Measurements from ENCODE around the gene FIG4.
A peak's percentile ranks its signal among the peaks of the same experiment; 100 is the strongest.
"Not testable (repeated sequence)": the region's sequence is repeated elsewhere in the genome, so short reads cannot be mapped to it uniquely, and the experiment has no call there.

The FIG4 gene

DNA sequence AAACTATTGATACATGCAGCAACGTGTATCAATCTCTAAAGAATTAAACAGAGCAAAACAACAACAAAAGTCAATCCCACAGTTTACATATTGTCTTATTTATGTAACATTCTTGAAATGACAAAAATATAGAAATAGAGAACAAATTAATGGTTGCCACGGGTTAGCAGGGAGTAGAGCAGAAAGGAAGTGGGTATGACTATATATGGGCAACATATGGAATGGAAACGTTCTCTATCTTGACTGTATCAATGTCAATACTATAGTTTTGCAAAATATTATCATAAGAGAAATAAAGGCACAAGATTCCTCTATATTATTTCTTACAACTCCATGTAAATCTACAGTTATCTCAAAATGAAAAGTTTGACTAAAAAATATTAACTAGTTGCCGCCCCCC is 12.9 kb upstream of the FIG4 start:
- Histone ChIP-seq H3K4me3 (ENCODE audit: low read depth in 1 of 2, low read length in 1 of 2) (no peak overlapping the region), H3K36me3 (no peaks in the 10 kb centered on the region), H3K27ac (no peak overlapping the region), H3K4me1 (ENCODE audit: control insufficient read depth in 1 of 2, insufficient read depth in 1 of 2, low read depth in 1 of 2, low read length in 1 of 2) (no peaks in the 10 kb centered on the region), H3K9me3 (no peaks in the 10 kb centered on the region), H3K27me3 (no peaks in the 10 kb centered on the region)
- TF ChIP-seq, protein P1, sequence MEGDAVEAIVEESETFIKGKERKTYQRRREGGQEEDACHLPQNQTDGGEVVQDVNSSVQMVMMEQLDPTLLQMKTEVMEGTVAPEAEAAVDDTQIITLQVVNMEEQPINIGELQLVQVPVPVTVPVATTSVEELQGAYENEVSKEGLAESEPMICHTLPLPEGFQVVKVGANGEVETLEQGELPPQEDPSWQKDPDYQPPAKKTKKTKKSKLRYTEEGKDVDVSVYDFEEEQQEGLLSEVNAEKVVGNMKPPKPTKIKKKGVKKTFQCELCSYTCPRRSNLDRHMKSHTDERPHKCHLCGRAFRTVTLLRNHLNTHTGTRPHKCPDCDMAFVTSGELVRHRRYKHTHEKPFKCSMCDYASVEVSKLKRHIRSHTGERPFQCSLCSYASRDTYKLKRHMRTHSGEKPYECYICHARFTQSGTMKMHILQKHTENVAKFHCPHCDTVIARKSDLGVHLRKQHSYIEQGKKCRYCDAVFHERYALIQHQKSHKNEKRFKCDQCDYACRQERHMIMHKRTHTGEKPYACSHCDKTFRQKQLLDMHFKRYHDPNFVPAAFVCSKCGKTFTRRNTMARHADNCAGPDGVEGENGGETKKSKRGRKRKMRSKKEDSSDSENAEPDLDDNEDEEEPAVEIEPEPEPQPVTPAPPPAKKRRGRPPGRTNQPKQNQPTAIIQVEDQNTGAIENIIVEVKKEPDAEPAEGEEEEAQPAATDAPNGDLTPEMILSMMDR (IDR thresholded peaks at IDR 0.05), result no peak

DNA sequence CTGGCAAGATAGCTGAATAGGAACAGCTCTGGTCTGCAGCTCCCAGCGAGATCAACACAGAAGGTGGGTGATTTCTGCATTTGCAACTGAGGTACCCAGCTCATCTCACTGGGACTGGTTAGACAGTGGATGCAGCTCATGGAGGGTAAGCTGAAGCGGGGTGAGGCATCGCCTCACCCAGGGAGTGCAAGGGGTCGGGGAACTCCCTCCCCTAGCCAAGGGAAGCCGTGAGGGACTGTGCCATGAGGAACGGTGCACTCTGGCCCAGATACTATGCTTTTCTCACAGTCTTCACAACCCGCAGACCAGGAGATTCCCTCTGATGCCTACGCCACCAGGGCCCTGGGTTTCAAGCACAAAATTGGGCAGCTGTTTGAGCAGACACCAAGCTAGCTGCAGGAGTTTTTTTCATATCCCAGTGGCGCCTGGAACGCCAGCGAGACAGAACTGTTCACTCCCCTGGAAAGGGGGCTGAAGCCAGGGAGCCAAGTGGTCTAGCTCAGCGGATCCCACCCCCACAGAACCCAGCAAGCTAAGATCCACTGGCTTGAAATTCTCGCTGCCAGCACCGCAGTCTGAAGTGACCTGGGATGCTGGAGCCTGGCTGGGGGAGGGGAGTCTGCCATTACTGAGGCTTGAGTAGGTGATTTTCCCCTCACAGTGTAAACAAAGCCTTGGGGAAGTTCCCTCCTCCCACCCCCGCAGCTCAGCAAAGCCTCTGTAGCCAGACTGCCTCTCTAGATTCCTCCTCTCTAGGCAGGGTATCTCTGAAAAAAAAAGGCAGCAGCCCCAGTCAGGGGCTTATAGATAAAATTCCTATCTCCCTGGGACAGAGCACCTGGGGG is 12.2 kb upstream of the FIG4 start:
- H3K4me1 ChIP-seq (ENCODE audit: control insufficient read depth in 1 of 2, insufficient read depth in 1 of 2, low read depth in 1 of 2, low read length in 1 of 2); H3K4me3 ChIP-seq (ENCODE audit: low read depth in 1 of 2, low read length in 1 of 2); H3K27me3 ChIP-seq; H3K27ac ChIP-seq; H3K9me3 ChIP-seq; H3K36me3 ChIP-seq: not testable (repeated sequence)

DNA sequence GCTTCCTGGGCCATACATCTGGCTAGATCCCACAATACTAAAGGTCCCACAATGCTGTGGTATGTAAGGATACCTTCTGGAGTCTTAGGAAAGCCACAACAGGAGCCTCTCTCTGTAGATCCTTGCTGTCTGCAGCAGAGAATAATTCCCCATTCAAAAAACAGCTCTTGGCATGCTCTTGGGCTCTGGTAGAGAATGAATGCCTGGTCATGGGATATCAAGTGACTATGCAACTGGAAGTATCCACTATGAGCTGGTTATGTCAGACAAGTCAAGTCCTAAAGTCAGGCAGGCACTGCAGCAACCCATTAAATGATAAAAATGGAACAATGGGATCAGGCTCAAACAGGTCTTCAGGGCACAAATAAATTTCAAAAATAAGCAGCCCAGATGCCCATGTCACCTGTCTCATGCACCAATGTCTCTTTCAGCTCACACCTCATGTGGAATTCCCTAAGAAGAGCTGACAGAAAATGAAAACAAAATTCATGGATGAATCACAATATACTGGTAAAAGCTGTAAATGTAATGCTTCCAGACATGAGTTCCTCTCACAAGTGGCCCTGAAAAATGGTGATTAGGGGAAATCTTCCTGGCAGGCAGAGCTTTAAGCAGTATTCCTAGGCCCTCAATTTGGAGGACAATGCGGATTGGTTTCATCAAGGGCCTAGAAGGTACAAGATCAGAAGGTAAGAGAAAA is 4.4 kb upstream of the FIG4 start:
- H3K27ac ChIP-seq, result no peak overlapping the region

DNA sequence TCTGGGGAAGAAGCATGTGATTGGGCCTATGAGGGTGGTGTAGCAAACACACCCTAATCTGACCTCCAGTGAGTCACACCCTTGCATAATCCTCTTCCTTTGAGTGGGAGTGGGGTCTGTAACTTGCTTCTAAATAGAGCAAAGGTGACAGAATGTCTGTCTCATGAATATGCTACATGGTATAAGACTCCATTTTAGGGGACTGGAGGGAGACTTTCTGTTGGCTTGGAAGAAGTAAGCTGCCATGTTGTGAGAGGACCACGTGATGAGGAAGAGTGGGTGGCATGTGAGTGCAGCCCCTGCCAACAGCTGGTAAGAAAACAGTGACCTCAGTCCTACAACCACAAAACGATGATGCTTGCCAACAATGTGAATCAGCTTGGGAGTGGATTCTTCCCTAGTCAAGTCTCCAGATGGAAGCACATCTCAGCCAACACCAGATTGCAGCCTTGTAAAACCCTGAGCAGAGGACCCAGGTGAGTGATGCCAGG is 3.8 kb upstream of the FIG4 start:
- Histone ChIP-seq H3K36me3 (no peaks in the 10 kb centered on the region), H3K9me3 (no peaks in the 10 kb centered on the region), H3K27me3 (no peaks in the 10 kb centered on the region), H3K27ac (no peak overlapping the region), H3K4me3 (ENCODE audit: low read depth in 1 of 2, low read length in 1 of 2) (no peak overlapping the region), H3K4me1 (ENCODE audit: control insufficient read depth in 1 of 2, insufficient read depth in 1 of 2, low read depth in 1 of 2, low read length in 1 of 2) (peaks cover 15 to 21% of the 10 kb centered on the region in 2 experiments)
- TF ChIP-seq, protein P1 (IDR thresholded peaks at IDR 0.05), result no peak

More for the DNA sequence above, 4.4 kb upstream of the FIG4 start:
- Histone ChIP-seq H3K9me3 (no peaks in the 10 kb centered on the region), H3K27me3 (no peaks in the 10 kb centered on the region), H3K4me3 (ENCODE audit: low read depth in 1 of 2, low read length in 1 of 2) (no peak overlapping the region), H3K4me1 (ENCODE audit: control insufficient read depth in 1 of 2, insufficient read depth in 1 of 2, low read depth in 1 of 2, low read length in 1 of 2) (peaks cover 9 to 15% of the 10 kb centered on the region in 2 experiments), H3K36me3 (no peaks in the 10 kb centered on the region)
- TF ChIP-seq, protein P1 (IDR thresholded peaks at IDR 0.05), result no peak

DNA sequence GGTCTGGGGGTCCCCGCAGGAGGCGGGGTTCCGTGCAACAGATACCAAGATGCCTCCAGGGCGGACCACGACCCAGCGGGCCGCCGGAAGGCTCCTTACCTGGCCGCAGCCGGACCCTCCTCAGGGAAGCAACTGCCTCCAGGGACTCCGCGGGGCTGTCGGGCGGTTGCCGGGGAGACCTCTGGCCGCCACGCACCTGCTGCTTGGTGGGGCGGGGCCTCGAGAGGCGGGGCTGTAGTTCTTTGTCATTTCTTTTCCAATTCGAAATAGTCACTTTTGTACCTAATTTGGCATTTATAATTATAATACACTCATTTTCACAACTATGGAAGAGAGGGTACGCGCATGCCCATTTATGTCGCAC is 741 bp upstream of the FIG4 start:
- TF ChIP-seq, protein P1 (IDR thresholded peaks at IDR 0.05), result no peak
- H3K4me1 ChIP-seq (ENCODE audit: control insufficient read depth in 1 of 2, insufficient read depth in 1 of 2, low read depth in 1 of 2, low read length in 1 of 2), result peaks cover 29 to 34% of the 10 kb centered on the region in 2 experiments

DNA sequence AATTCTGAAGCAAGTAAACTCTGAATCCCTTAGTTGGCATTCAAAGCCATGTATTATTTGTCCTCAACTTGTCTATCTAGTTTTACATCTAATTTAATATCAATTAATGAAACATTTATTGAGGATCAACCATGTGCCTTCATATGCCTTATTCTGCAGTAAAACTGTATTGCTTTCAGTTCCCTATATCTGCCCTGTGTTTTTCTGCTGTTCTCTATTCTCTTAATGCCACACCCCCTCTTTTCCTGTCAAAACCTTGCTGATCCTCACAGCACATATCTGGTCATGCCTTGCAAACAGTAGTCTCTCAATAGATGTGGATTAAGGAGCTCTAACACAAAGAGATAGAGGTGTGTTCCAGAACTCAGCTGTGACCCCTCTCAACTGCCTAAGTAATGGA is 2.0 kb downstream of the FIG4 start:
- Histone ChIP-seq H3K4me1 (ENCODE audit: control insufficient read depth in 1 of 2, insufficient read depth in 1 of 2, low read depth in 1 of 2, low read length in 1 of 2) (peaks cover 39 to 55% of the 10 kb centered on the region in 2 experiments), H3K9me3 (no peaks in the 10 kb centered on the region), H3K4me3 (ENCODE audit: low read depth in 1 of 2, low read length in 1 of 2) (peak overlapping the region in 1 of 2 experiments; percentile 6), H3K27me3 (no peaks in the 10 kb centered on the region), H3K36me3 (no peaks in the 10 kb centered on the region), H3K27ac (peak overlapping the region; percentile 86)
- TF ChIP-seq, protein P1 (IDR thresholded peaks at IDR 0.05), result no peak

More for the DNA sequence above, 741 bp upstream of the FIG4 start:
- peak overlapping the region; percentile 86 for H3K27ac ChIP-seq
- H3K36me3 ChIP-seq, result no peaks in the 10 kb centered on the region
- H3K4me3 ChIP-seq (ENCODE audit: low read depth in 1 of 2, low read length in 1 of 2), result peak overlapping the region; percentile 92 to 99
- H3K27me3 ChIP-seq, result no peaks in the 10 kb centered on the region
- H3K9me3 ChIP-seq, result no peaks in the 10 kb centered on the region

Measured in neutrophil (primary cell).